NCI-H1048 (cell line): Measurements from ENCODE around the gene NDST1.

Experiments used
- DNase-seq: peaks from one replicate; lab custom pipeline; 2025; lab: John Stamatoyannopoulos, UW

NDST1 gene

DNA sequence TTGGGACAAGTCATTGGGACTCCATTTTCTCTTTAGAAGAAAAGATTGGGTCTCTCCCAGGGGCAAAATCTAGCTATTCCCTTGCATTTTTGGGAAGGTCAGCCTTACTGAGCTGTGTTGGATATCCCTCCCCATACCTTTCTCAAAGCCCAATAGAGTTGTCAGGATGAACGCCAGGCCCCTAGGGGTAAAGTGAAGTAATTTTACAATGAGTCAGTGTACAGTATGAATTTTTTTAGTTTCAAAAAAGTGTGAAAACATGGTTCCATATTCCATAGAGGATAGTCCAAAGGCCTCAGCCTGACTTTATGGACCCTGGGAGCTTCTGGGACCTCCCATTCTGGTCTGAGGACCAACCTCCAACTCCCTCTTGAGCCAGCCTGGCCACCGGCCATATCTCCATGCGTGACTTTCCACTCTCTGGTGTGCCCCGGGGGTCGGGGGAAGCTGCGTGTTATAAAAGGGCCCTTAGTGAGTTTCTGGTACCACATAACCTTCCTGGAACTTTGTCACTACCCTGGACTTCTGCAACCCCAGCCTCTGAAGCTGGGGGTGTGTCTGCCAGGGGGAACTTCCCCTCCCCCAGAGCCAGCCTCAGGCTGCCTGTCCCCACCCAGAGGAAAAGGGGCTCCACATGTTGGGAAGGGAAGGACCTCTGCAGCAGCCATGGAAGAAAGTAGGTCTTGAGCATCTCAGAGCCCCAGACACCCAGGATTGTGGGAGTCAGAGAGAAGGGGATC is 80.1 kb downstream of the NDST1 start:
- no peak for DNase-seq

- DNase-seq: no peak
Measured at GRCh38 chr5:150588596-150588890, 80.6 kb downstream of the NDST1 start.

DNA sequence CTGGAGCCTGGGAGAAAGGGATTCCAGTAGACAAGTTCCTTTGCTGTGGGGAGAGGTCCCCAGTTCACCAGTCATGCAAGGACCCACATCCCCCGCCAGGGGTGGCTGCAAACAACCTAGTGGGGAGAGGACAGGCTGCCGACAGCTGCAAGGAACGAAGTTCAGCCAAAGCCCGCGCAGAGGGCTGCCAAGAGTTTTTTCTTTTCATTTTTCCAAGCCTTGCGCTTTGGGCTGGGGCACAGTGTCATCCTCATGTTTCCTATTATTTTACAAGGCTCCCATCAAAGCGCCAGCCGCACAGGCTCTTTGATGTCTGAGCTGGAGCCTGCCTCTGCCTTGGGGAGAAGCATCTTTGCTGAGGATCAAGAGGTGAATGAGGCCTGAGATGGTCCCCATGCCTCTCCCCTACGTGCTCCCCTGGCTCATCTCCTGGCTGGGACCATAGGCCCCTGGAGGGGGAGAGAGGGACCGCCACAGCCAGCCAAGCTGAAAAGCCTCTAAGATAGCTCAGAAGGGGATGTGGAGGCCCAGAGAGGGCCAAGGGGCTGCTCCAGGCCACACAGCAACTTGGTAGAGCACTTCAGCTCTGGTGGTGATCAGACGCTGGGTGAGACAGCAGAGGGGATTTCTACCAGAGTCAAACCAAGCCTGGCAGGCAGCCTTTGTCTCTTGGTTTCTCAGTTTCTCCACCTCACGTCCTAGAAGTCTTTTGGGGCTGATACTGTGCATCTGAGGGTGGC is 82.1 kb downstream of the NDST1 start:
- DNase-seq: no peak

DNA sequence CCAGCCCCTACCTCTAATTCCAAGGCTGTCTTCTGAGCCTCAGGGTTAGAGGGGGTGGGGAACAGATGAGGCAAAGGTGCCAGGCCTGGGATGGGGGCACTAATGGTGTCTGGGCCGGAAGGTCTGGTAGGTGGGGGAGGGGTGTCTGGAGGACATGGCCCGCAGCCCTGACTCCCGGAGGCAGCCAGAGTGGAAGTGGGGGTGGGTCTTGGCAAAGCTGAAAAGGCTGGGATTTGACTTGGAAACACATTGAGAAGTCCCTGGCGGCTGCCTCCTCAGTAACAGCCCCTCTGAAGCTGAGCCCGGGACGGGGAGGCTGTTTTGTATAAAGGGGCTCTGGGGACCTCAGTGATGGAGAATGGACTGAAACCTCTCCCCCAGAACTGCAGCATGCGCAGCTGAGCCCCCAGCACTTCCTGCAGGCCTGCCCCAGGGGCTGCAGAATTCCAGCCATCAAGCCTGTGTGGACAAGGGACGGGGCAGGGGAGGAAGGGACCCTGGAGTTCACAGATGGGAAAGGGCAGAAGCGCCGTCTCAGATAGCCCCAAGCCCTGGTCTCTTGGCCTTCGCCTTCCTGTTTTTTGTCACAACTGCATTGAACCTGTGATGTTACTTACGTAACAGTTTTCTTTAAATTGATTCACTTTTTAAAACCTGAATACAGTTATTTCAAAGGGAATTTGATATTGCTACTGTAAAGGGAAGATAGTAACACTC is 83.2 kb downstream of the NDST1 start:
- no peak for DNase-seq

GRCh38 chr5:150593593-150593992 is 85.7 kb downstream of the NDST1 start:
- no peak for DNase-seq

DNA sequence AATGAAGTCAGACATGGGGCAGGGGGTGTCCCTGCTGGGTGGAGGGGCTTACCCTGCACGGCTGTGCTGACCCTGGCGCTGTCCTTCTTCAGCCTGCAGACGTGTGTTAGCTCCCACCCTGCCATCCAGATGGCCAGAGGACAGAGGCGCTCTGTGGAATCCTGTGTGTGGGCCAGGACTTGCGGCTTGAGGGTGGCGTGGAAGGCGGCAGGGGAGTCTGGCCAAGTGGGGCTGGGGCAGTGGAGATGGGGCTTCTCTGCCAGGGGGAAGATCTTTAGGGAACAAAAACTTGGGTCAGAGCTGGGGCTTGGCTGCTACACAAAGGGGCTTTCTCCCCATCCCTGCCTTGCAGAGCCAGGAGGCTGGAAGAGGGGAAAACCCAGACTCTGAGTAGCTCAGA is 86.1 kb downstream of the NDST1 start:
- DNase-seq: no peak

- DNase-seq: no peak
Measured at GRCh38 chr5:150595466-150596031, 87.6 kb downstream of the NDST1 start.

DNA sequence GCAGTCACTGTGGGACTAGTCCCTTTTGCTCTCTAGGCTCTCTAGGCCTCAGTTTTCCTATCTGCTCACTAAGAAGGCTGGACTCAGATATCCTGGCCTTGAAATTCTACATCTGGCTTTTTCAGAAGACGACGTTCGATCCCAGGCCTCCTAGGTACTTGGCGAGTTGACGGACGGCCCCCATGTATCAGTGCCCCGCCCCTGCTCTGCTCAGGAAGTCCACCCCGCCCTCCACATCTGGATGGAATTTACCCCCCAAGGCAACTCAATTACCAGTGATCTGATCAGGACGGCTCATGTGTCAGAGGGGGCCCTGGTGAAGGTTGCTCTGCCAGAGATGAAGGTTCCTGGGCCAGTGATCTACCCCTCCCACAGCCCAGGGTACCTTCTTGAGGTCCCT is 88.4 kb downstream of the NDST1 start:
- no peak for DNase-seq

DNA sequence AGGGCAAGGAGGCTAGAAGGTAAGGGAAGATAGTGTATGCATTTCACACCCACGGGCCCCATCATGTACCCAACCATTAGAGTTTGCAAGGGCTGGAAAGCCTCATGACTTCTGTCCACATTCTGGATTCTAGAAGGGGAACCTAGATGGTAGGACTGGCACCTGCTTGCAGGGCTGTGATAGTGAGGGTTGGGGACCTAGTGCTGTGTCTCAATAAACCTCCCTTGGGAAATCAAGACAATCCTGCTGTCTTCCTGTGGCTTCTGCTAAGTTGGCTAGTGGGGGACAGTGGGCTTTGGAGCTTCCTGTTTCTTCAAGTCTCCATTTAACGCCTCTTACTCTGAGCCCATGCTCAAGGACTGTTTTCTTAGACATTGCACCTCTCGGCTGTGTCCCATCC is 88.9 kb downstream of the NDST1 start:
- no peak for DNase-seq

DNA sequence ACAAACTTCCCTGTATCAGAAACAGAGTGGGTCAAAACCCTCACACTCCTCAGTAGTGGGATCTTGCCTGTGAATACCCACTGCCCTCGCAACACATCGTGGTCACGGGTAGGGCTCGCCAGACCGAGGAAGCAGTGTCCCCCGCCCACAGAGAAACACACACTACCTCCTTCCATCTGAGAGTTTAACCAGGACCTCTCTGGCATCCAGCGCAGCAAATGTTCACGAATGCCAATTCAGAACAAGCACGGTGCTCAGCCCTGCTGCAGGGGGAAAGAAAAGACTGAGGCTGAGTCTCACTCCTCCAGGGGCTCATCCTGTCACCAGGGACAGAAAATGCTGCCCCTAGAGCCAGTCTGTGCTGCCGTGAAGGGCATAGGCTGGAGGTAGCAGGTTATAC is 90.1 kb downstream of the NDST1 start:
- DNase-seq: no peak

DNA sequence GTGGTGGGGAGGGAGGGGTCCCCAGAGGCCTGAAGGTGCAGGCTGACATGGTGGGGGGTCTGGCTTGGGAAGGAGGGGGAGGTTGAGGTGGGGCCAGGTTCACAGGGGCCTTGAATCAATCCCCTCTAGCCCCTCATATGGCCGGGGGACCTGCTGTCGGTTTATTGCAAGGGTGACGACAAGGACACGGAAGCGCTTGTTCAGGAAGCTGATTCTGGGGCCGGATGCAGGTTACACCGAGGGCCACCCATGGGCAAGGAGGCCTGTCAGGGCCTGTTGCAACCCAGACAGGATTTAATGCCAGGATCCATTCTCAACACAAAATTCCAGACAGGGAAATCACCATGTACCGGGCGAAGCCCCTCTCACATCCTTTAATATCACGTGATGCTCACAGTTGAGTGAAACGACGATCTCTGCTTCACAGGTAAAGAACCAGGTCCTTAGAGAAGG is 90.9 kb downstream of the NDST1 start:
- no peak for DNase-seq

- DNase-seq: no peak
Measured at GRCh38 chr5:150599281-150599680, 91.3 kb downstream of the NDST1 start.

- no peak for DNase-seq
Measured at GRCh38 chr5:150599917-150600511, 92.1 kb downstream of the NDST1 start.

- DNase-seq: no peak
Measured at GRCh38 chr5:150600616-150601490, 92.9 kb downstream of the NDST1 start.

- DNase-seq: no peak
Measured at GRCh38 chr5:150601491-150602345, 93.8 kb downstream of the NDST1 start.

GRCh38 chr5:150603052-150603451 is 95.1 kb downstream of the NDST1 start:
- no peak for DNase-seq

DNA sequence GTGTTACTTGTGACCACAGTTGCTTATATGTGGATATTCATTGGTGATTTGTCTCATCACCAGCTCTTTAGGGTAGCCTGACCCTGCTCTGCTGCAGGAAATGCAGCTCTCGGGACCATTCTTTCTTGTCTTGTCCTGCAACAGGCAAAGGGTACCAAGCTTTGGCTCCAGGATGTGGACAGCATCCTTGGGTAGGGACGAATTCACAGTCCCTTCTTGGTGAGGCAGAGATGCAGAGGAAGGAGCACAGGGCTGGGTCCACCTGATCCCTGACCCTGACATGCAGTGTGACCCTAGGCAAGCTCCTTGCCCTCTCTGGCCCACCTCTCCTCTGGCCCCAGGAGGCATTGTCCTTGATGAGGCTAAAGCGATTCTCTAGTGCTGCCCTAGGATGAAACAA is 95.6 kb downstream of the NDST1 start:
- DNase-seq: no peak

GRCh38 chr5:150604010-150604409 is 96.1 kb downstream of the NDST1 start:
- DNase-seq: no peak

- DNase-seq: no peak
Measured at GRCh38 chr5:150604894-150605440, 97.0 kb downstream of the NDST1 start.

DNA sequence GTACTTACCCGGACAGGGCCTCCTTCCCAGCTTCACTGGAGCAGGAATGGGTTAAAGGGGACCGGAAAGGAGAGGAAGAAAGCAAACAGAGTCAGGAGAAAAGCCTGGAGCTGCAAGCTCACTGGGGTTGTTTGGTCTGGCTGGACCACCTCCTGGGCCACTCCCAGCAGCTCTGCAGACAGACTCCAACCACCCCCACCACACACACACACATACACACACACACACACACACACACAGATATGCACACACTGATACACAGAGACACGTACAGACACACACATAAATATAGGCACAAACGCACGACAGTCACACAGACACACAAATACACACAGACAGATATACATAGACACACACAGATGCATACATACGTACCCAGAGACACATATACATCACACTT is 97.6 kb downstream of the NDST1 start:
- no peak for DNase-seq
